Measurements from ENCODE around the gene TLN1.

Gene TLN1

DNA sequence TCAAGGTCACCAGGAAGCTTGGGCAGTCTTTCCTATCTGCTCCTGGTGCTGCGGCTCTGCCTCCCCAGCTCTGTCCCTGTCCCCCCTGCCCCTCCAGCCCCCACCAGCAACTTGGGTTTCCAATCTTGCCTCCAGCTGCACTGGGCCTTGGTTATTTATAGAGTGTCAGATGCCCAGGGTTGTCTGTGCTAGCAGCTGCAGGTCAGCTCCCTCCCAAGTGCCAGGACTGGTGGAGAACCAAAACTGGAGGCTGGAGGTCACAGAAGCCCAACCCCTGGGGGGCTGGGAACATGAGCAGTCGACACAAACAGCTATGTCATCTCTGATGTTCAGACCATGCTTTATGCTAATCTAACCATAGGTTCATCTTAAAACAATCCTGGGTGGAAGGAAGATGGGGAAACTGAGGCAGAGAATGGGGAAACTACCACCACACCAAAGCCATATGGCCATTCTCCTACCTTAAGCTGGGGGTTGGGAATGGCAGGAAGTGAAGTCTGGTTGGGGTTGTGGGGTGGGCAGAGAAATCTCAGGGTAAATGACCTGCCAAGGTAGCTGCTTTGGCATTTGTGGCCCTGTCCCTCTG is 43.9 kb downstream of the TLN1 start:
- H3K79me2 ChIP-seq = no peaks in the 10 kb centered on the region
- no peak overlapping the region for H3K9ac ChIP-seq

DNA sequence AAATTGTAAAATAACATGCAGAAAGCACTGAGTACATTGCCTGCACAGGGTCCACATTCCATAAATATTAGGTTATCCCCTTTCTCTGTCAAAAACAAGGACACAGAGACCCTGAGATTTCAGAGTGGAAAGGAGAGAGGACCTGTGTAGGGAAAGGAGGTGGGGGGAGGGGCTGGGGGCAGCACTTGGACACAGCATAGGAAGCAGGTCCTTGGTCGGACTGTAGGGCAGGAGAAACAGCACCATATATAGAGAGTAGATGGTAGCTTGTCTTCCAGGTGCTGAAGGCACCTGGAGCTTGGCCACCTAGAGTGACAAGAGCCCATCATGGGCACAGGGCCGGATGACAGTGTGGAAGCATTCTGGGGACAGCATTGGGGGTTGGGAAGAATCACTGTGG is 44.7 kb downstream of the TLN1 start:
- Histone ChIP-seq H3K4me3 (ENCODE audit: low read depth, low read length) (no peak overlapping the region), H2AFZ (no peak overlapping the region), H3K27ac (peak overlapping the region; percentile 70), H3K27me3 (ENCODE audit: control insufficient read depth, insufficient read depth, low read length) (no peaks in the 10 kb centered on the region), H3K36me3 (ENCODE audit: control insufficient read depth, insufficient read depth, low read length) (no peaks in the 10 kb centered on the region), H3K9ac (no peak overlapping the region), H3K4me1 (peaks cover 8% of the 10 kb centered on the region), H3K9me3 (ENCODE audit: control insufficient read depth, low read length) (no peaks in the 10 kb centered on the region), H3K79me2 (no peaks in the 10 kb centered on the region), H3K4me2 (ENCODE audit: low read length) (no peak overlapping the region)
- TF ChIP-seq, protein P1, sequence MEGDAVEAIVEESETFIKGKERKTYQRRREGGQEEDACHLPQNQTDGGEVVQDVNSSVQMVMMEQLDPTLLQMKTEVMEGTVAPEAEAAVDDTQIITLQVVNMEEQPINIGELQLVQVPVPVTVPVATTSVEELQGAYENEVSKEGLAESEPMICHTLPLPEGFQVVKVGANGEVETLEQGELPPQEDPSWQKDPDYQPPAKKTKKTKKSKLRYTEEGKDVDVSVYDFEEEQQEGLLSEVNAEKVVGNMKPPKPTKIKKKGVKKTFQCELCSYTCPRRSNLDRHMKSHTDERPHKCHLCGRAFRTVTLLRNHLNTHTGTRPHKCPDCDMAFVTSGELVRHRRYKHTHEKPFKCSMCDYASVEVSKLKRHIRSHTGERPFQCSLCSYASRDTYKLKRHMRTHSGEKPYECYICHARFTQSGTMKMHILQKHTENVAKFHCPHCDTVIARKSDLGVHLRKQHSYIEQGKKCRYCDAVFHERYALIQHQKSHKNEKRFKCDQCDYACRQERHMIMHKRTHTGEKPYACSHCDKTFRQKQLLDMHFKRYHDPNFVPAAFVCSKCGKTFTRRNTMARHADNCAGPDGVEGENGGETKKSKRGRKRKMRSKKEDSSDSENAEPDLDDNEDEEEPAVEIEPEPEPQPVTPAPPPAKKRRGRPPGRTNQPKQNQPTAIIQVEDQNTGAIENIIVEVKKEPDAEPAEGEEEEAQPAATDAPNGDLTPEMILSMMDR (IDR thresholded peaks at IDR 0.05) = no peak

More for the DNA sequence above, 43.9 kb downstream of the TLN1 start:
- Histone ChIP-seq H3K36me3 (ENCODE audit: control insufficient read depth, insufficient read depth, low read length) (no peaks in the 10 kb centered on the region), H3K27ac (no peak overlapping the region), H3K4me2 (ENCODE audit: low read length) (no peak overlapping the region), H2AFZ (no peak overlapping the region), H3K27me3 (ENCODE audit: control insufficient read depth, insufficient read depth, low read length) (no peaks in the 10 kb centered on the region), H3K9me3 (ENCODE audit: control insufficient read depth, low read length) (no peaks in the 10 kb centered on the region), H3K4me3 (ENCODE audit: low read depth, low read length) (no peak overlapping the region), H3K4me1 (peaks cover 8% of the 10 kb centered on the region)
- TF ChIP-seq, protein P1 (IDR thresholded peaks at IDR 0.05) = no peak

DNA sequence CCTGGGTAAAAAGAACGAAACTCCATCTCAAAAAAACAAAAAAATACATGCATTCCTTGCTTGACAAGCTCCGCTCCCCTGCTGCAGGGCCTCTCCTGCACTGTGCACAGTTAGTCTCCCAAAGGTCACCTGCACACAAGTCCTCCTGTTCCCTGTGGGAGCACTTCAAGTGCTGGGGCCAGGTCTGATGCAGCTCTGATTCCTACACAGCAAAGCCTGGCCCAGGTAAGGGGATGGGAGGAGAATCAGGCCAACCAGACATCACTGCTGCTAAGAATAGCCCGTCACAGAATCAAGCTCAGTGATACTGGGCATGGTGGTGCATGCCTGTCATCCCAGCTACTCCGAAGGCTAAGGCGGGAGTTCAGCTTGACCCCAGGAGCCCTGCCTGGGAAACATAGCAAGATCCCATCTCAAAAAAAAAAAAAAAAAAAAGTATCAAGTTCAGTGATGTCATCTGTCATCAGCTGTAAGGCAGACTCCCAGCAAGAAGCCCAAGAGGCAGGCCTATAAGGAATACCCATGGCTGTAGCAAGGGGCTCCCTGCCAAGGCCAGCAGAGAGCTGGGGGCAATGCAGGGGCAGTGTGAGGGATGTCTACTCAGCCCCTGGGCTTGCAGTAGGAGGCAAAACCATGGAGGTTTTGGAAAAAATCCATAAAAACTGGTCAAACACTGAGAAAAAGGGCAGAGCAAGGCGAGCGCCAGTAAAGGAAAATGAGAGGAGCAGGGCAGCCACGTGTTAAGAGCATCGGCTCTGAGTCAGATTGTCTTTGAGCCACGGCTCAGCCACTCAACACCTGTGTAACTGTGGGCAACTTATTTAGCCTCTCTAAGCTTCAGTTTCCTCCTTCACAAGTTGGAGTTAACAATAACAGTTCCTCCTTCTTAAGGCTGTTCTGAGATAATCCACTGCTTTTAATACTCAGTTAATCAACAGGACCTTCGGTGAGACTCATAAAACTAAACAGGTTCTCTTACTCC is 45.5 kb downstream of the TLN1 start:
- Histone ChIP-seq H2AFZ (peak overlapping the region; percentile 35), H3K4me3 (ENCODE audit: low read depth, low read length) (no peak overlapping the region), H3K79me2 (no peaks in the 10 kb centered on the region), H3K36me3 (ENCODE audit: control insufficient read depth, insufficient read depth, low read length) (no peaks in the 10 kb centered on the region), H3K27ac (peak overlapping the region; percentile 70), H3K9me3 (ENCODE audit: control insufficient read depth, low read length) (no peaks in the 10 kb centered on the region), H3K4me2 (ENCODE audit: low read length) (no peak overlapping the region), H3K27me3 (ENCODE audit: control insufficient read depth, insufficient read depth, low read length) (no peaks in the 10 kb centered on the region), H3K4me1 (peaks cover 8% of the 10 kb centered on the region), H3K9ac (no peak overlapping the region)
- TF ChIP-seq, protein P1 (IDR thresholded peaks at IDR 0.05) = no peak

DNA sequence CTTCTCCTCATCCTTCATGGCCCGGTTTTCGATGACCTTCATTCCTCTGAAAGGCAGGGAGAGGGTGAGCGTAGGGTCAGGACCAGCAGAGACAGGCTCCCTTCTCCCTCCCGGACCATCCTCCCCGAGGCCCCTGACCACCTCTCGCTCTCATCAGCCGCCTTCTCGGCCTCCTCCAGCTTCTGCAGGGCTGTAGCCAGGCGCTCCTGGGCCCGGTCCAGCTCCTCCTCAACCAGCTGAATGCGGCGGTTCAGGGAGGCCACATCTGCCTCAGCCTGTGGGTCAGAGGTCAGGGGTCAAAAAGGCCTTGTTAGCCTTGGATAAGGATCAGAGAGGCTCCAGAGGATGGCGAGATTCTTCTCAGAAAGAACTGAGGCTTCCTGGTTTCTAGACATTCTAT is 46.5 kb downstream of the TLN1 start:
- no peak overlapping the region for H3K27ac ChIP-seq
- H3K27me3 ChIP-seq (ENCODE audit: control insufficient read depth, insufficient read depth, low read length) = no peaks in the 10 kb centered on the region
- no peak overlapping the region for H3K9ac ChIP-seq
- H3K9me3 ChIP-seq (ENCODE audit: control insufficient read depth, low read length) = no peaks in the 10 kb centered on the region
- peaks cover 8% of the 10 kb centered on the region for H3K4me1 ChIP-seq
- no peaks in the 10 kb centered on the region for H3K79me2 ChIP-seq
- H2AFZ ChIP-seq = no peak overlapping the region
- no peaks in the 10 kb centered on the region for H3K36me3 ChIP-seq (ENCODE audit: control insufficient read depth, insufficient read depth, low read length)
- H3K4me3 ChIP-seq (ENCODE audit: low read depth, low read length) = no peak overlapping the region
- TF ChIP-seq, protein P1 (IDR thresholded peaks at IDR 0.05) = no peak
- H3K4me2 ChIP-seq (ENCODE audit: low read length) = no peak overlapping the region
